Measurements from ENCODE around the gene PARN.
"Not testable (repeated sequence)": the region's sequence is repeated elsewhere in the genome, so short reads cannot be mapped to it uniquely, and the experiment has no call there.

The PARN gene

GRCh38 chr16:14566599-14566998, 63.5 kb downstream of the PARN start:
- DNase-seq = no peak

DNA sequence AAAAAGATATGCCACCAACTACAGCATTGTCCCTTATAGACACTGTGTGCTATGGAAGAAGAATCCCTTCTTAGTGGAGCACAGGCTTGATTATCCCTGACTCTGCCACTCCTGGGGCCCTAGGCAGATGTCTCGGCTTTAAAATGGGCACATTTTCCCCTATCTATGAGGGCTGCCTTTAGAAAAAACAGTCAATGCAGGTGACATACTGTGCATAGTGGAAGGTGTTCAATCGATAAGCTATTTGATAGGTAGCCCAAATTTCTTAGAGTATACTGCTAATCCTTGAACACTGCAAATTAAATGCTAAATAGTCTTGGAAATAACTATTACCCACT, 64.4 kb downstream of the PARN start:
- no peak for DNase-seq

DNA sequence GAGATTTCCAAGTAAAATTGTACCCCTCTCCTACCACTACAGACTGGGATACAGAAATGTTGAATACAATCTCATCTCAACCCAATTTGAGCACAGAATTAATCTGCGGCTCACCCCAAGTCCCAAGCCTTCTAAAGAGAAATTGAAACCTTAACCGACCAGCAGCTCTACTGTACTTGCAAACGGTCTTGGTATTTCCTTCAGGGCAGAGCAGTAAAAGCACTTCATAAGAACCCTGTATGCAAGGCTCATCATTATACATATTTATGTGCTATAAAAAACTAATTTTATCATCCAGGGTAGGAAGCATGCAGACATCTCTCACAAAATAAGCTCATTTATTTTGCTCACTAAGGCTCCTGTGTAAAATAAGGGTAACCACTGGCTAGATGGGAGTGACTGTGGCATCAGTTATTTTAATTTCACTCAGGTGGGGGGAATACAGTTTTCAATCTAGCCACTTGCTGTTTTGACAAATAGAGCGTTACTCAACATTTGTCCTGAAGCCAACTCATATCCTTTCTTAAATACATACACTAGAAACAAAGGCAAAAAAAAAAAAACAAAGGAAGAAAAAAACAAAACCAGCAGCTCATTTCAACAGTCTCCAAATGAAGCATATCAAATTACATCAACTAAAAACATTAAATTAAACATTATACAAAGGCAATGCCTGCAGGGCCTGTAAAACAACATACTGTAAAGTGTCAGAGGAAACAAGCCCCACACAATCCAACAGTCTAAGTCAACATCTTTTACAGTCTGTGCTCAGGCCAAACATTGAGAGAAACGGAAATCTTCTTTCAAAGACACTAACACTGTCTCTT, 65.0 kb downstream of the PARN start:
- no peak for DNase-seq

- DNase-seq = no peak
Measured at GRCh38 chr16:14564323-14564722, 65.7 kb downstream of the PARN start.

GRCh38 chr16:14562691-14563491, 67.2 kb downstream of the PARN start:
- no peak for DNase-seq

DNA sequence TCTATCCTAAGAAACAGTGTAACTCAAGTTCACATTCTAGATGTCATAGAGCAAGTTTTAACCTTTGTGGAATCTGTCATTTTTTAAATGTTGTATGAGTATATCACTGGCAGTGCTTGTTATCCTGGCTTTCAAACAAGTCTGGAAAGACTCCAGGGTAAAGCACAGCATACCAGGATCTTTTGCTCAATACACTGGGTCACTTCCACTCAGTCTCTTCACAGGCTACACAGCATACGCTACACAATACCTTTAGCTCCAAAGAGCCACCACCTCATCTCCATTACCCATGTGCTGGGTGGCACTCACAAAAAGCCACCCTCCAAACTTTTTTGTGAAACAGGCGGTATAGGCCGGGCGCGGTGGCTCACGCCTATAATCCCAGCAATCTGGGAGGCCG, 69.5 kb downstream of the PARN start:
- no peak for DNase-seq

DNA sequence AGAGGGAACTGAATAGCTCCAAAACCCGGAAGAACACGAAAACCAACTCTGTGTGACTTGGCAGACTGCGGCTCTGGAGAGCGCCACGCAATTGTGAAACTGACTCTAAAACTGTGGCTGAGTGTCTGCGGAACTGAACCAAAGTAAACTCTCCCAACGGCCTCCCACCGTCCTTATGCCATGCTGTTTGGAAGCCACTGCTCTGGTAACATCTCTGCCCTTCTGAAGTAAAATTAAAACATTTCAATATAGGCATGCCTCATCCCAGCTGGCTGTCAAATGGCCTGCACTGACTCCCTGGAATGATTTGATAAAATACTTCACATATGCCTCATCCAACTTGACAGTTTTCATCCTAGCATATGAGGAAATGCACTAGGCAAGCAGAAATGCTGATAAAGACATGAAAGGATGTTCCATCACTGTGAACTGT, 70.2 kb downstream of the PARN start:
- DNase-seq = no peak

- no peak for DNase-seq
Measured at GRCh38 chr16:14553447-14553846, 76.6 kb downstream of the PARN start.

GRCh38 chr16:14549789-14550153, 80.3 kb downstream of the PARN start:
- no peak for DNase-seq

DNA sequence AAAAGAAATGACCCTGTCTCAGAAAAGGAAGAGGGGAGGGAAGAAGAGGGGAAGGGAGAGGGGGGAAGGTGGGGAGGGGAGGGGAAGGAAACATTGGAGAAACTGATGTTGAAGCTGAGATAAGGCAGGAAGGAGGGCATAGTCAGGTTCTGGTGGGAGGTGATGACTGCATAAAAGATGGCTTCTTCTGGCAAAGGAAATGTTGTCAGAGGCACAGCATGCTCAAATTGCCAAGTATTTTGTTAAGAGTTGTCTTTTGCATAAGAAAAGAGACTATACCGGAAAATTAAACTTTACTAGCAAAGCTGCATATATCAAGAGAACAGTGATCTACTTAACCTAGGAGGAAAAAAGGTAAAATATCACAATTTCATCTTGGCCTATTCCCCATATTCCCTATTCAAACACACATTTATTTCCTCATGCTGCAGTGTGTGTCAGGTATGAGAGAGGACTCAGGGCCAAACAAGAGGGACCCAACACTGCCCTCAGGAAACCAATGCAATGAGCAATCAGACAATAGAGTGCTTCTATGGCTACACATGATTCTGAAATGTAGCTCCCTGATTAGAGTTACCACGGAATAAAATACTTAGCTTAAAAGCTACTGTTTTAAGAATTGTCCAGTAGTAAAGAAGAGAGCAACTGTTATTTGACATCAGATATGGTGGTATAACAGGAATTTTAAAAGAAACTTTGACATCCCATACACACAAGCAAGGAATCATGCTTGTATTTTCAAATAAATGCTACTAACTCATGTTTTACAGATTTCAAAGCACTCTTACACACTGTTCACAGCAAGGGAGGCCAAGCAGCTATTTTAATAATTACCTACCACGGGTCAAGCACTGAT, 80.9 kb downstream of the PARN start:
- DNase-seq = no peak

GRCh38 chr16:14545346-14545884, 84.6 kb downstream of the PARN start:
- no peak for DNase-seq

GRCh38 chr16:14544846-14545245, 85.2 kb downstream of the PARN start:
- not testable (repeated sequence) for DNase-seq

DNA sequence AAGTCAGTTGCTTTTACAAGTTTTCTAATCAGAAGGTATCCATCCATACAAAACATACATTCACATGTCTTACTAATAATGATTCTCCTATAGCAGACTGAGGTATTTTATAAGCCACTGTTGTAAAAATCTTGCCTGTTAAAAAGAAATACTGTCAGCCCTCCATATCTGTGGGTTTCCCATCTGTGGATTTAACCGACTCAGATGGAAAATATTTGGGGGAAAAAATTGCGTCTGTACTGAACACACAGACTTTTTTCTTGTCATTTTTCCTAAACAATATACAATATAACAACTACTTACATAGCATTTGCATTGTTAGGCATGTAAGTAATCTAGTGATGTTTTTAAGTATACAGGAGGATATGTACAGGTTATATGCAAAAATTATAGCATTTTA, 90.4 kb downstream of the PARN start:
- no peak for DNase-seq

- DNase-seq = no peak
Measured at GRCh38 chr16:14539156-14539555, 90.9 kb downstream of the PARN start.

GRCh38 chr16:14538604-14539003, 91.5 kb downstream of the PARN start:
- no peak for DNase-seq

GRCh38 chr16:14531613-14532012, 98.4 kb downstream of the PARN start:
- DNase-seq = no peak

- DNase-seq = no peak
Measured at GRCh38 chr16:14531101-14531500, 99.0 kb downstream of the PARN start.

- no peak for DNase-seq
Measured at GRCh38 chr16:14530046-14530445, 100.0 kb downstream of the PARN start.

GRCh38 chr16:14529010-14529669, 100.9 kb downstream of the PARN start:
- peak; percentile 46 for DNase-seq

DNA sequence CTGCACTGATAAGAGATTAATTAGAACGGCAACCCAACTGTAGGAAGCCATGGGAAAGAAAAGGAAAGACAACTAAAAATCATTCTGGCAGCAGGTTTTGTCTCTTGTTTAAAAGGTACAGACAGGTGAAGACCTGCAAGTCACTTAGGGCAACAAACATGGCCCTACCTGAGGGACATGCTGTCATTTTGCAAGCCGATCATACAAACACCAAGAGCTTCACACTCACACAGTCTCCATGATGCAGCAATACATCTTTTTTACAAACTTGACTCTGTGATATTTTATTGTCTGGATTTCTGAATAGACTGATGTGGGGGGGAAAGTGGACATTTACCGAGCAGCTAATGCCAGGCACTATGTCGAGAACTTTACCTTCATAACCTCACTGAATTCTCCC, 101.8 kb downstream of the PARN start:
- no peak for DNase-seq

DNA sequence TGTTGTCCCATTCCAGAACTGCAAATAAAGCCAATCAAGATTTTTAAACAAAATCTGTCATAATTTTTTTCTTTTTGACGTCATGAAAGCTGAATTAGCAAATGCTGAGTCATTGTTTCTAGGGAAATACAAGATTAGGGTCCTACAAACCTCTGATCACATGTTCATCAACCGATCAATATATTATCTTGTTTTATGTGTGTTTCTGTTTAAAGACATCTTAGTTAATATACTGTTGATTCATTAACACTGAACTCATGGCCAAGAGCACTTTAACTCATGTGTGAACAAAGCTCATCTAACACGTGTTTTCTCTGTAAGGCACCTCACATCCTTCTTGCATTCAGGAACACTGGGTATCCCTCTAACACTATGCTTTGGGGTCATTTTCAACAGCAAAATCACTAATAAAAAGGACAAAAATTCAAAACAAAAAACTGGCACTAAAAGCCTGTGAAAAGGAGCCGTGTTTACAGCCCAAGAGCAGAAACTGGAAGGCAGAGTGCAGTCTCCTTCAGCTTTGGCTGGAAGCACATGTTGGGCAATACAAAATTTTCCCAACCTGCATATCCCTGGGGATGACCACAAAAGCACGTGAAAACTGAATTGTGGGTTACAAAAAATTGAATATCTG, 102.5 kb downstream of the PARN start:
- no peak for DNase-seq

- DNase-seq = no peak
Measured at GRCh38 chr16:14525596-14525995, 104.5 kb downstream of the PARN start.
